A172 (cell line): ENCODE data around the gene A3GALT2. TPM values are rescaled to one million over a fixed set of nuclear protein-coding genes. Genes with fewer than 3 reads are reported as not detected.
"Not testable (repeated sequence)": the region's sequence is repeated elsewhere in the genome, so short reads cannot be mapped to it uniquely, and the experiment has no call there.

Experiments
- DNase-seq: peaks from one replicate; pipeline ENCODE4 v3.0.0-alpha.2; 2015; ENCODE audit warnings: low spot score
- total RNA-seq: library from RNA; depleted of rRNA; stranded (reverse); fragments of >200 nt; shearing (Covaris generic); gene quantifications from 2 replicates; pipeline ENCODE4 v1.2.3, GENCODE V29; 2014

Gene A3GALT2
- total RNA-seq, 1 experiment from 2014 or later, result not detected

GRCh38 chr1:33314416-33314815, 6.5 kb downstream of the A3GALT2 start:
- DNase-seq, result no peak

- no peak for DNase-seq
These were observed 8.5 kb downstream of the A3GALT2 start for GRCh38 chr1:33312413-33312749.

DNA sequence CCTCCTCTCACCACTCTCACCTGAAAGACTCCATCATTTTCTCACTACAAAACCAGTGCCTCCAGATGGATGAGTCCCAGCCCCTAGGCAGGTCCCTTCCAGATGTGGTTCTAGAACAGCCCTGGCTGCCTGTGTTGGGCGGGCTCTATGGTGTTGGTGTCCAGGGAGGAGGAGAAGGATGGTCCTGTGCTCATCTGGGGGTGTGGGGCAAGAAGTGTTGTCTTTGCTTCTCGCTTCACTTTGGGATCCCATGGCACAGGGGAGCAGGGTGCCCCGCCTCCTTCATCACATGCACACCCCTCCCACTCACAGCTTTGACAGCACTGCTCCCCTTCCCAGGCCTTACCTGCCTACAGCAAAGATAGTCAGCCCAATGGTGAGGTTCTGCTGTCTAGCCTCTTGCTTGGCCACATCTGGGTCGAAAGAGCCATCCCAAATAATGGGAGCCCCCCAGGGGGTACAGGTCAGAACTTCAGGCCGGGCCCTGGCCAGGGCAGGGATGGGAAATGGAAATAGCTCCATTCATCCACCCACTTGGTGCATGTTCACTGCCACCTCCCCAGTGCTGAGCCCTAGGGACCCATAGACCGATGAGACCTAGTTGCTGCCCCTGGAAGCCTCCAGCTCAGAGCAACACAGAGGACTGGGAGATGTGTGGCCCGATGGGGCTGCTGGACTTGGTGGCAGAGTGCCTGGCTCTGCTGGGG, 9.0 kb downstream of the A3GALT2 start:
- DNase-seq, result no peak

DNA sequence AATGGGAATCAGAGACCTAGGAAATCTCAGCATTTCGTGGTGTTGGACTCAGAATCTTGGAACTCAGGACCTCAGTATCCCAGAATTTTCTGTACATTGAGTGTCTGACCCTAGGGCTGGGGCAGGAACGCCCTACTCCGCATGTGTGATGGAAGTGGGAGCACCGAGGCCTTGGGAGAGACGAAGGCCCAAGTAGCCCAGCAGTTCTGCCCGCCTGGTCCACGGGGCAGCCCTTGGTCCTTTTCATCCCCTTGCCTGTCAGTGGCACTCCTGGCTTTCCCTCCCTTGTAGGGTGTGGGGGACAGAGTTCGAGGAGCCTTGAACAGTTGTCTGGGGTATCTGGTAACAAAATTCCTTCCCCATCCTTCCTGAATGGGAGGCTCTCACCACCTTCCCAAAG, 10.2 kb downstream of the A3GALT2 start:
- DNase-seq, result no peak

GRCh38 chr1:33309351-33309750, 11.5 kb downstream of the A3GALT2 start:
- DNase-seq, result not testable (repeated sequence)

- DNase-seq, result no peak
These were observed 13.4 kb downstream of the A3GALT2 start for GRCh38 chr1:33307494-33307864.

DNA sequence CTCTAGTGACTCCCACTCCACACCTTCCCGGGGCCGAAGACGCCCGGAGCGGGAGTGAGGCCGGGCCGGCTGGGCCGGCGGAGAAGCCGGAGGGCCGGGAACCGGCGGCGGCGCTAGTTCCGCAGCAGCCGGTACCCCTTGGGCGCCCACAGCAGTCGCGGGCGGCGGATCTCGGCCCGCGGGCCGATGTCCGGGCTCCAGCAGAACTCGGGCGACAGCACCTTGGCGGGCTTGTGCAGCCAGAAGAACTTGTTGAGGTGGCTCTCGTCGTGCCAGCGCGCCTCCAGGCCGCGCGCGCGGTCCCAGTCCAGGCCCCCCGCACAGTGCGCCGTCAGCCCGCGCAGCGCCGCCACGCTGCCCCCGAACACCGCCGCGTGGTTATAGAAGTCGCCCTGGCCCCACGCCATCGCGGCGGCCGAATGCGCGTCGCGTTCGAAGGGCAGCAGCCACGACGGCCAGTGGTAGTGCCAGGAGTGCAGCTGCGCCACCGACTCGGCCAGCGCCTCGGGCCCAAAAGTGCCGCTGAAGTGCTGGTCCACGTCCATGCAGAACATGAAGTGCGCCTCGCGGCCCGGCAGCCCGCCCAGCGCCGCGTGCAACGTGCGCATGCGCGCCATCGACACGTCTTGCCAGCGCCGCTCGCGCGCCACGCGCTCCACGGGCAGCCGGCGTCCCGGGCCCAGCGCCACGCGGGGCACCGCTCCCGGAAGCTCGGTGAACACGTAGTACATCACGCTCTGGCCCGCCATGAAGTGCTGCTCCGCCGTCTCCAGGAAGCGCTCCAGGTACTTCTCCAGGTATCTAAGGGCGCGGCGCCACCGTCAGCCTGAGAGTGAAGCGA, 14.0 kb downstream of the A3GALT2 start:
- DNase-seq, result no peak

- DNase-seq, result no peak
These were observed 14.9 kb downstream of the A3GALT2 start for GRCh38 chr1:33305816-33306652.

DNA sequence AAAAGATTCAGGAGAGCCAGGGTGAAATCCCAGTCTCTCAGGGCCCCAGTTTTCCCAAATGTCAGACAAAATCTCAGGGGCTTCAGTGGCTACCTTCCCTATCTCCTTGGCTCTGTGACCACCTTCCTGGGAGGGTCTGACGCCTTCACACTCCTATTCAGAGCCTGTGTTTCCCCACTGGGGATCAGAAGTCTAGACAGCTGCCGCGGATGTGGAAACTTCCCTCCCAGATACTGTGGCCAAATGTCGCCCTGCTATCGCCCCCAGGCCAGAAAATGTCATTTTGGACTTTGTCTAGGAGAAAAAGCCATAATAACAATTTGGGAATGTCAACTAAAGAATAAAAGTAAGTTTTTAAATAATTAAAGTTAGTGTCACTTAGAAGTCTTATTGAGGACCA, 15.9 kb downstream of the A3GALT2 start:
- DNase-seq, result no peak

- DNase-seq, result no peak
These were observed 18.6 kb downstream of the A3GALT2 start for GRCh38 chr1:33302325-33302724.

DNA sequence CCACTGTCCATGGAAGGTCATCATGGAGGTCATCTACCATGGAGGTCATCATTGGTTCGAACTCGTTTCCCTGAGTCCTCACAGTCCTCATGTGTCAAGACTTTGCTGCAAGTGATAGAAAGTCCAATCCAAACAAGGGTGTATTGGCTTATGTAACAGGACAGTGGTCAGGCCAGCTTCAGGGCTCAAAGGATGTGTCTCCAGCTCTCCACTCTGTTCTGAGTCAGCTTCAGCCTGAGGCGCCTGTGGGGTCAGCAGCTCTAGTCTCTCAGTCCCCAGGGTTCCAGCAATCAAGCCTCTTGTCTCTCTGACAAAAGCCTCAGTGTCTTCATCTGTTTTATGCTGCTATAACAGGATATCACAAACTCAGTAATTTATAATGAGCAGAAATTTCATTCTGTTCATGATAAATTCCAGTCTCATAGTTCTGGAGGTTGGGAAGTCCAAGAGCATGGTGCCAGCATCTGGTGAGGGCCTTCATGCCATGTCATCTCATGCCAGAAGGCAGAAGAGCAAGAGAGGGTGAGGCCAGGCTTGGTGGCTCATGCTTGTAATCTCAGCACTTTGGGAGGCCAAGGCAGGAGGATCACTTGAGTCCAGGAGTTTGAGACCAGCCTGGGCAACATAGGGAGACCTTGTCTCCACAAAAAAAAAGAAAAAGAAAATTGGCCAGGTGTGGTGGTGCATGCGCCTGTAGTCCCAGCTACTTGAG, 19.5 kb downstream of the A3GALT2 start:
- DNase-seq, result no peak

DNA sequence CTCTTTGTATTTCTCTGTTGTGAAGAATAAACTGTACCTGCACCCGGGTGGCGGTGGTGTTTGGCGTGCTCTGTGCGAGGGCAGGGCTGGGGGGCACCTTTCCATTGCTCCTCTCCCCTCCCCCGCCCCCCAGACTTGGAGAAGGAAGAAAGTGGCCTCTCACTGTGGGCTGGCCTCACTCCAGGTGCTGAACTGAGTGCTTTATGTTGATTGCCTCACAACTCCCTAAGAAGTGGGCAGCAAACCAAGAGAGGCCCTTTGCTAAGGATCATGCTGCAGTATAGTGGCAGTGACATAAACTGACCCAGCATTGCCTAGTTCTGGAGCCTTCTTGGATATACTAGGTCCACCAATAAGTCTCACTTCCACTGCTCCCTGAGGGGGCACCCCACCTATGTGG, 20.2 kb downstream of the A3GALT2 start:
- DNase-seq, result no peak

DNA sequence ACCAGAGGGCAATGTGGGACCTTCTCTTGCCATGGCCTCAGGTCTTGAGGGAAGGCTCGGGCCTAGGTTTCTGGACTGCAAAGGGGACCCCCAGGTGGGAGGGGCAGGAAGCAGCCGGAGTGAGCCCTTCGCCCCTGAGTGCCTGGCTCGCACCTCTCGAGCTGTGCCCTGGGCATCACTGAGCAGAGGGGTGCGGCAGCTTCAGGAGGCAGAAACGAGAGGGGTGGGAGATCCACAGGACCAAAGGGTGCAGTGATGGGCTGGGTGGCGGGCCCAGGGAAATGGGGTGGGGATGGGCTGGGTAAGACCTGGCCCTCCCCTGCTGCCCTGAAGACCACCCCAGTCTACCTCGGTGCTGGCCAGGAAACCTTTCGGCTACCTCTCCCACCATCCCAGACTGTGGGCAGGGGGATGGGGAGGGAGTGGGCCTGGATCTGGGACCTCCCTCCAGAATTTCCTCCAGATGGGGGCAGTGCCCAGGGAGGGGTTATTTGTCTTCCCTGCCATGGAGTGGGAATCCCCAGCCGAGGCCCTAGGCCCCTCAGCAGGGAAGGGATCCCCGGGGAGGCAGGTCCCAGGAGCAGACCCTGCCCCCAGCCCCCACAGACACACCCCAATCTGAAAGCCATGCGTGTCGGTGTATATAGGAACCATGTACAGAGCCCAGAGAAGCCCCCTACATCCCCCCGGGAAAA, 21.3 kb downstream of the A3GALT2 start:
- DNase-seq, result no peak

DNA sequence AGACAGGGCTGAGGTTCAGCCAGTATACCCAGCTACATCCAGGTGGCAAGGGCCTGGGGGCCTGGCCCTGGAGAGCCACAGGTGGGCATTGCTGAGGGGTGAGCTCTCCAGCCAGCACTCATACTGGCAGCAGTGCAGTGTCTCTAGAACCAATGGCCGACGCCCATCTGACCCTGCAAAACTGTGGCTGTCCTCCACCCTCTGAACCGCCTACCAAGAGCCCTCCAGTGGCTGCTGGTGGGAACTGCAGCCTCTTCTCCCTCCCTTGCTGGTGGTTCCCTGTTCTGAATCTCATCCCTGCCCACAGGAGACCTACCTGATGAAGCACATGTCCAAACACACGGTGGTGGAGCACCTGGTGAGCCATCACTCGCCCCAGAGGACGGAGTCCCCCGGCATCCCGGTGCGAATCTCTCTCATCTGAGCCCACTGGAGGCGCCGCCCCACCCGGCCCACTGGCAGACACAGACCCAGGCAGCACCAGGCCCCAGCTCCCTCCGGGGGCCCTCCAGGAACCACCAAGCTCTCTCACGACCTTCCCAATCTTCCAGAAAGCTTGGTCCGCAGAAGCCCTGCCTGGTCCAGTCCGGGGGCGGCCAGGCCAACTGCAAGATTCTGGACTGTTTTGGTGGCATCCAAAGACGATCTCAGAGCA, 22.1 kb downstream of the A3GALT2 start:
- DNase-seq, result peak; percentile 48

GRCh38 chr1:33297911-33298622, 22.8 kb downstream of the A3GALT2 start:
- DNase-seq, result no peak

GRCh38 chr1:33296824-33297223, 24.1 kb downstream of the A3GALT2 start:
- no peak for DNase-seq

DNA sequence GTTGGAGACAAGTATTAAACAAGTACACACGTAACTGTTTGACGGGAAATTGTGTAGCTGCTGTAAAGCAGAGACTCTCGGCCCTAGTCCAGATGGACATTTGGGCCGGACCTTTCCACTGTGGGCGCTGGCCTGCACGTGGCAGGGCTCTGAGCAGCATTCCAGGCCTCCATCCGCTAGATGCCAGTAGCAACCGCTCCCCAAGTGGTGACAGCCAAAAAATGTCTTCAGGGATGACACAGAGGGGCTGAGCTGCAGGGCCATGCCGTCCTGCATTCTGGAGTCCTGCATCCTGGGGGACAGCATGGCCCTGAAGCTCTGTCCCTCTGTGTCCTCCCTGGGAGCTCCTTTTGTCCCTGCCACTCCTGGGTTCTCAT, 24.8 kb downstream of the A3GALT2 start:
- no peak for DNase-seq

DNA sequence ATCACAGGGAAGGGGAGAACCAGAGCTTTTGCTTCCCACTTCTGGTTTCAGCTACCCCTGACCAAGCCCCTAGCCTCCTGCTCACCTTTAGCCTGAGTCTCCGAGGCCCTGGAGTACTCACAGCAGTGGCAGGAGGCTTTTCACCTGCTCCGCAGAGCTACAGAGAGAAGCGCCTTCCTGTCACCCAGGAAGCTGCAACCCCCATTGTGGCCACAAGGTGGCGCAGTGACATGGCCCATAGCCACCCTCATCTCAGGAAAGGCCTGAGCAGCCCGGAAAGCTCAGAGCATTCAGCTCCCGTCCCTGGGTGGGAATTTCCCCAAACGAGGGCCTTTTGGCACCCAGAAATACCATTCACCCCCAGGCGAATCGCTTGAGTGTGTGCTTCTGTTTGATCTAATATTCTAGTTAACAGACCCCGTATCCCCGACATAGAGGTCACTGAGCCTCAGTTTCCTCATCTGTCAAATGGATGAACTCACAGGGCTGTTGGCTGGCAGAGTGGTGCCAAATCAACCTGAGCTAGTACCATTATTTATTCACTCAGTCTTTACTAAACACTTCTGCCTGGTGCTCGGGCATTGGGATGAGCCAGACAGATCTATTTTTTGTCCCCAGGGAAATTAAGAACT, 25.3 kb downstream of the A3GALT2 start:
- peak; percentile 68 for DNase-seq

- no peak for DNase-seq
These were observed 25.9 kb downstream of the A3GALT2 start for GRCh38 chr1:33295023-33295422.
